HUES48 (cell line): ENCODE measurements around the gene OSBPL2.

ENCODE experiments used
- H3K27ac ChIP-seq: one replicate; pipeline ENCODE4 v1.7.0; 2013; ENCODE audit warnings: low read depth, low read length, inconsistent platforms
- H3K27me3 ChIP-seq: 2 replicates; pipeline ENCODE4 v1.6.1; 2013; ENCODE audit warnings: mild to moderate bottlenecking, low read length; ENCODE audit not compliant: control insufficient read depth, insufficient read depth
- H3K36me3 ChIP-seq: 2 replicates; pipeline ENCODE4 v1.6.1; 2013; ENCODE audit warnings: low read length; ENCODE audit not compliant: control insufficient read depth, insufficient read depth
- H3K4me1 ChIP-seq: 2 replicates; pipeline ENCODE4 v1.6.1; 2013; ENCODE audit warnings: mild to moderate bottlenecking, low read length; ENCODE audit not compliant: control insufficient read depth, insufficient read depth
- H3K4me3 ChIP-seq: 2 replicates; pipeline ENCODE4 v1.5.1; 2013; ENCODE audit warnings: mild to moderate bottlenecking, low read depth, low read length
- H3K9ac ChIP-seq: 2 replicates; pipeline ENCODE4 v1.6.1; 2013; ENCODE audit warnings: mild to moderate bottlenecking, low read depth, low read length, moderate library complexity
- H3K9me3 ChIP-seq: 2 replicates; pipeline ENCODE4 v1.6.1; 2013; ENCODE audit warnings: low read length; ENCODE audit not compliant: control insufficient read depth, insufficient read depth

OSBPL2 gene

GRCh38 chr20:62198496-62198895, 39.8 kb upstream of the OSBPL2 start:
- Histone ChIP-seq H3K9me3 (no peaks in the 10 kb centered on the region), H3K4me1 (no peaks in the 10 kb centered on the region), H3K27me3 (no peaks in the 10 kb centered on the region), H3K27ac (no peak overlapping the region), H3K36me3 (peaks cover 49% of the 10 kb centered on the region), H3K4me3 (no peak overlapping the region), H3K9ac (no peak overlapping the region)

- H3K36me3 ChIP-seq, result peaks cover 47% of the 10 kb centered on the region
Observed at GRCh38 chr20:62198931-62199330, 39.4 kb upstream of the OSBPL2 start.

GRCh38 chr20:62200491-62201172, 37.7 kb upstream of the OSBPL2 start:
- H3K27ac ChIP-seq, result no peak overlapping the region

More at GRCh38 chr20:62198931-62199330, 39.4 kb upstream of the OSBPL2 start:
- H3K4me1 ChIP-seq, result no peaks in the 10 kb centered on the region
- no peaks in the 10 kb centered on the region for H3K9me3 ChIP-seq
- no peak overlapping the region for H3K4me3 ChIP-seq
- no peak overlapping the region for H3K9ac ChIP-seq
- H3K27ac ChIP-seq, result no peak overlapping the region
- H3K27me3 ChIP-seq, result no peaks in the 10 kb centered on the region

GRCh38 chr20:62201173-62202082, 36.9 kb upstream of the OSBPL2 start:
- no peak overlapping the region for H3K9ac ChIP-seq
- H3K9me3 ChIP-seq, result no peaks in the 10 kb centered on the region
- no peak overlapping the region for H3K27ac ChIP-seq
- no peak overlapping the region for H3K4me3 ChIP-seq
- H3K36me3 ChIP-seq, result peaks cover 38% of the 10 kb centered on the region
- H3K4me1 ChIP-seq, result no peaks in the 10 kb centered on the region
- no peaks in the 10 kb centered on the region for H3K27me3 ChIP-seq

More at GRCh38 chr20:62200491-62201172, 37.7 kb upstream of the OSBPL2 start:
- Histone ChIP-seq H3K36me3 (peaks cover 43% of the 10 kb centered on the region), H3K4me1 (no peaks in the 10 kb centered on the region), H3K4me3 (no peak overlapping the region), H3K9ac (no peak overlapping the region), H3K9me3 (no peaks in the 10 kb centered on the region), H3K27me3 (no peaks in the 10 kb centered on the region)

GRCh38 chr20:62202083-62202395, 36.3 kb upstream of the OSBPL2 start:
- Histone ChIP-seq H3K36me3 (peaks cover 38% of the 10 kb centered on the region), H3K9ac (no peak overlapping the region), H3K27ac (no peak overlapping the region), H3K4me3 (no peak overlapping the region), H3K27me3 (no peaks in the 10 kb centered on the region), H3K9me3 (no peaks in the 10 kb centered on the region), H3K4me1 (no peaks in the 10 kb centered on the region)

GRCh38 chr20:62202676-62203377, 35.5 kb upstream of the OSBPL2 start:
- Histone ChIP-seq H3K27ac (no peak overlapping the region), H3K9me3 (no peaks in the 10 kb centered on the region), H3K27me3 (no peaks in the 10 kb centered on the region), H3K4me1 (no peaks in the 10 kb centered on the region), H3K9ac (no peak overlapping the region), H3K36me3 (peaks cover 38% of the 10 kb centered on the region), H3K4me3 (no peak overlapping the region)

- Histone ChIP-seq H3K27ac (no peak overlapping the region), H3K9ac (no peak overlapping the region), H3K27me3 (no peaks in the 10 kb centered on the region), H3K9me3 (no peaks in the 10 kb centered on the region), H3K36me3 (peaks cover 32% of the 10 kb centered on the region), H3K4me3 (no peak overlapping the region), H3K4me1 (no peaks in the 10 kb centered on the region)
Observed at GRCh38 chr20:62203378-62204030, 34.8 kb upstream of the OSBPL2 start.

- no peak overlapping the region for H3K9ac ChIP-seq
- H3K36me3 ChIP-seq, result peaks cover 14% of the 10 kb centered on the region
- no peaks in the 10 kb centered on the region for H3K4me1 ChIP-seq
- H3K4me3 ChIP-seq, result no peak overlapping the region
- H3K9me3 ChIP-seq, result no peaks in the 10 kb centered on the region
- H3K27me3 ChIP-seq, result no peaks in the 10 kb centered on the region
- no peak overlapping the region for H3K27ac ChIP-seq
Observed at GRCh38 chr20:62205618-62206387, 32.5 kb upstream of the OSBPL2 start.

GRCh38 chr20:62206388-62206775, 31.9 kb upstream of the OSBPL2 start:
- Histone ChIP-seq H3K4me1 (no peaks in the 10 kb centered on the region), H3K9ac (no peak overlapping the region), H3K27ac (no peak overlapping the region), H3K27me3 (no peaks in the 10 kb centered on the region), H3K9me3 (no peaks in the 10 kb centered on the region), H3K4me3 (no peak overlapping the region), H3K36me3 (peaks cover 8% of the 10 kb centered on the region)

- Histone ChIP-seq H3K36me3 (no peaks in the 10 kb centered on the region), H3K9me3 (no peaks in the 10 kb centered on the region), H3K9ac (no peak overlapping the region), H3K4me3 (no peak overlapping the region), H3K4me1 (no peaks in the 10 kb centered on the region), H3K27ac (no peak overlapping the region), H3K27me3 (no peaks in the 10 kb centered on the region)
Observed at GRCh38 chr20:62208061-62208794, 30.1 kb upstream of the OSBPL2 start.
